GM21447 (cell line): Measurements from ENCODE around the gene SEC14L5.
"Not testable (repeated sequence)": the region's sequence is repeated elsewhere in the genome, so short reads cannot be mapped to it uniquely, and the experiment has no call there.

Experiments used
- ATAC-seq: cut with Tn5 transposase; IDR thresholded peaks from one replicate; pipeline ENCODE4 v1.9.1; 2021; ENCODE audit not compliant: unreplicated experiment

The SEC14L5 gene

GRCh38 chr16:5034167-5034523 is 76.0 kb downstream of the SEC14L5 start:
- ATAC-seq: no peak

GRCh38 chr16:5035909-5036227 is 77.7 kb downstream of the SEC14L5 start:
- no peak for ATAC-seq

DNA sequence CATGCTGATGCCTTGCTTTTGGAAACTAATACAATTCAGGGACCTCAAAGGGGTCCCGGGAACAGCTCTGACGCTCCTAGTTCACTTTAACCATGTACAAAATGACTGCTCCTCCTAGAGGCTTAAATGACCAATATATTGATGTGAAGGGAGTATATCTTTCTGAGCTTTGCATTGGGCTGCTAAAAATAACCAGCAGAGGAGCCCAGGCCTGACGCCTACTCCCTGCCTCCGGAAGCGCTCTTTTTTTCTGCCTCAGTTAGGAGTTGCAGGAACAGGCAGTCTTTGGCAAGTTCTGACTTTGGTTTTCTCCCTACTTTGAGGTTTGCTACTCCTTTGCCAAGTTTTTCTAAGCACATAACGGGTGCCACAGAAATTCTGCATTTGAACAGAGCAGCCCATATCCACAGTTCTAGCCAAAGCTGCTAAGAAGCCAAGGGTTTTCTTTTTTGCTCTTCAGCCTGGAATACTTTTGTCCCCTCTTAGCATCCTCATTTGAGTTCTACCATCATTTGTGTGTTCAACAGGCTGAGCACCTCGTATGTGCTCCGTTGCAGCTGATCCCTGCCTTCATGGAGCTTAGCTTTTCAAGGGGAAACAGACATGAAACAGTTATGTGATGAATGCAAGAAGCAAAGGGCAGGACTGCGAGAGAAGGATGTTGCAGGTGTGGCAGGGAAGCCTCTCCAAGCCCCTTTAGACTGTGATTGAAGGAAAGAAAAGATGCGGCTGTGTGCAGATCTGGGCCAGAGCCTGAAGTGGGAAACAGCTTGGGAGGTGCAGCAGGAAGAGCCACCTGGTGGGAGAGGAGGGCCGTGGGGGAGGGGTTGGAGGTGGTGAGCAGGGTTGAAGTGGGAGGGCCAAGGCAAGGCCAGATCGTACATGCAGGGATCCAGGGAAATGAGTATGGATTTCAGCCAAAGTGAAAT is 78.4 kb downstream of the SEC14L5 start:
- no peak for ATAC-seq

GRCh38 chr16:5040451-5040850 is 82.3 kb downstream of the SEC14L5 start:
- ATAC-seq: no peak

- ATAC-seq: no peak
Measured at GRCh38 chr16:5041600-5042133, 83.5 kb downstream of the SEC14L5 start.

DNA sequence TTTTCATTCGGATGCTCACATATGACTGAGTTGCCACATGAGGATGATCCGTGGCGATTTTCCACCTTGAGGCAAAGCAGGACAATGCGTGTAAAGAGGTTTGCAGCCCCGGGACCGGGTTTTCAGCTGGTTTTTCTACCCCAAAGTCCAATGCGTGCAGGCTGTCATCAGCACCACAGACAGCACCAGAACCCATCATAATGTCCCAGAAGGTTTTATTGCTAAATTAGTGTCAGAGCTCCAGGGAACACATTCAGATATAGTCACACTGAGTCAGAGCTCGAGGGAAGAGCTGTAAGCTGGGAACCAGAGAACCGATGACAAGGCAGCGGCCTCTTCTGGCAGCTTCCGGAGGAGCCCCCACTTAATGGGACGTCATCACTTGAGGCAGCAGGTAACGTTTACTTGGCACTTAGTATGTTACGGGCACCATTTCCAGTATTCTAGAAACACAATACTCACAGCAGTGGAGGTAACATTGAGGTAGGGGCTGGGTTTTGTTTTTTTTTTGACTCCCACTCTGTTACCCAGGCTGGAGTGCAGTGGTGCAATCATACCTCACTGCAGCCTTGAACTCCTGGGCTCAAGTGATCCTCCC is 84.5 kb downstream of the SEC14L5 start:
- no peak for ATAC-seq

GRCh38 chr16:5044011-5044540 is 85.9 kb downstream of the SEC14L5 start:
- no peak for ATAC-seq

DNA sequence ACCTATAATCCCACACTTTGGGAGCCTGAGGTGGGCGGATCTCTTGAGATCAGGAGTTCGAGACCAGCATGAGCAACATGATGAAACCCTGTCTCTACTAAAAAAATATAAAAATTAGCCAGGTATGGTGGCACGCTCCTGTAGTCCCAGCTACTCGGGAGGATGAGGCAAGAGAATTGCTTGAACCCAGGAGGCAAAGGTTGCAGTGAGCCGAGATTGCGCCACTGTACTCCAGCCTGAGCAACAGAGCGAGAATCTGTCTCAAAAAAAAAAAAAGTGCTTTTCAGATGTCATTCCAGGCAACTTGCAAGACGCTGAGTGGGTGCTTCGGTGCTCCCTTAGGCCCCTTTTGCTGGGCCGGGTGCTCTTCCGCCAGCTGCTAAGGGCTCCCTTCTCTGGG is 86.5 kb downstream of the SEC14L5 start:
- ATAC-seq: not testable (repeated sequence)

GRCh38 chr16:5045499-5046115 is 87.5 kb downstream of the SEC14L5 start:
- no peak for ATAC-seq

DNA sequence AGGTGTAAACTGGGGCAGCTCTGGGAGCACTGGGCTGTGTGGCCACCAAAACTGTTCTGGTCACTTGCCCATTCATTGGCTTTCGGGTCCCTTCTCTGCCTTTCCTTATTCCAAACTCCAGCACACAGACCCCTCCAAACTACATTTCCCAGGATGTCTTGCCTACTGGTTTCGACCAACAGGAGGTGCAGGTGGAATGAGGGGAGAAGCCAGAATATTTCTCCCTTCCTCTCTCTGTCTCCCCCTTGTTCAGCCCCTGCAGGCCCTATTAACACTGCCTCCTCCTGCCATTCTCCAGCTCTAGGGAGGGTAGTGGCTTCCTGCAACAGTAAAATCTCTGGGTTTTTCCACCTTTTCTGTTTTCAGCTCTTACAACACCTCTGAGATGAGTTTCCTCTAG is 88.8 kb downstream of the SEC14L5 start:
- ATAC-seq: no peak

DNA sequence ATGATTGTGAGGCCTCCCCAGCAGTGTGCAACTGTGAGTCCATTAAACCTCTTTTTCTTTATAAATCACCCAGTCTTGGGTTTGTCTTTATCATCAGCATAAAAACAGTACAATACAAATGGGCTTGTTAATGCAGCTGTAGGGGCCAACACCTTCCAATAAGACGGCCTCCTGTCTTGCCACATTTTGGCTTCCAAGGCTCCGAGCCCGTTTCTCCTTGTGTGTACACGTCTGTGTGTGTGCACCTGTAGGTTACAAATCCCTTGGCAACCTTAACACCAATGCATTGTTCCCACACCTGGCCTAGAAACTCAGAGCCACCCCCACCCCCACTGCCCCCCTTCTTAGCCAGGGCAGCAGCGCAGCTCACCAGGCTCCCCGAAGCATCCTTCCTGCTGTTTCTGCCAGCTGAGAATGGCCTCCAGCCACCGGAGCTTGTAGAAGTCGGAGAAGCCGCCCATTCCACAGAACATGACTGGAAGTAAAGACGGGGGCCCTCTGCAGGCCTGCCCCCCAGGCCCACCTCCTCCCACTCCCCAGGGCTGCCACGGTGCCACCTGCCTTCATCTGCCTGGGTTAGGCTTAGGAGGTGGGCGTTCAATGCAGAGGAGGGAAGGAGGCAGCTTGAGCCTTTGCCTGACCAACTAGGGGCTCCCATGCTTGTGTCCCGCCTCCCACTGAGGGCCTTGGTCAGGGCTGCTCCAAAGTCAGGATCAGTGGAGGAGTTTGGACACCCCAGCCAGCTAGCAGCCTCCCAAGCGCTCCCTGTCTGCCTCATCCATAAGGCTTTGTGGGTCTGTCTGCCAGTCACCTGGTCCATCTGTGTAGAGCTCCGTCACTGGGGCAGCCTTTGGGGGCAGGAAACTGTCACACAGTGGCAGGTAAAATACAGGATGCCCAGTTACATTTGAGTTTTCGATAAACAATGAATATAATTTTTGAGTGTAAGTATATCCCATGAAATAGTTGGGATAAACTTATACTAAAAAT is 97.0 kb downstream of the SEC14L5 start:
- no peak for ATAC-seq

GRCh38 chr16:5056352-5056751 is 98.2 kb downstream of the SEC14L5 start:
- no peak for ATAC-seq

- no peak for ATAC-seq
Measured at GRCh38 chr16:5058476-5058875, 100.3 kb downstream of the SEC14L5 start.

DNA sequence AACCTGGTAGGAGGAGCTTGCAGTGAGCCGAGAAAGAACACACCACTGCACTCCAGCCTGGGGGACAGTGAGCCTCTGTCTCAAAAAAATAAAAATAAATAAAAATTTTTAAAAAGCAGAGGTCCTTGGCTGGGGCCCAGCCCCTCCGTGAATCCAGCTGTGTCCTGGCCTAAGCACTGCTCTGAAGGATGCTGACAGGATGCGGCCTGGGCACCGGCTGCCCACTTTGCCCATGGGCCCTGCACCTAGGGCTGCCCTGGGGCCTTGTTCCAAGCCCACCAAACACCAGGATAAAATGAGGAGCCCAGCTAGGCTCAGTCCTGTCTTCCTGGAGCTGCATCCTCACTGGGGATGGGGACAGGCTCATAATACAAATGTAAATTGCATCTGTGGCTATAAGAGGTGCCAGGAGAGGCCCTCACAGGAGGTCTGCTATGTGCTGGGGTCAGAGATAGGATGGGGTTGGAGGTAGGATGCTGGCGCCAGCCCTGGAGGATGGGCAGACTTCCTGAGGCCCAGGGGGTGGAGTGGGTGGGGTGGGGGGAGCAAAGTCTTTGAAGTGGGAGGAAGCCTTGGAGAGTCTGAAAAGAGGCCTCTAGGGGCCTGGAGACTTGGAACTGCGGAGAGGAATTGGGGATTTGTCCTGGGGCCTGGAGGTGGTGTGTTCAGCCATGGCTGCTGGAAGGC is 101.4 kb downstream of the SEC14L5 start:
- ATAC-seq: no peak

- ATAC-seq: no peak
Measured at GRCh38 chr16:5060073-5060641, 102.0 kb downstream of the SEC14L5 start.

DNA sequence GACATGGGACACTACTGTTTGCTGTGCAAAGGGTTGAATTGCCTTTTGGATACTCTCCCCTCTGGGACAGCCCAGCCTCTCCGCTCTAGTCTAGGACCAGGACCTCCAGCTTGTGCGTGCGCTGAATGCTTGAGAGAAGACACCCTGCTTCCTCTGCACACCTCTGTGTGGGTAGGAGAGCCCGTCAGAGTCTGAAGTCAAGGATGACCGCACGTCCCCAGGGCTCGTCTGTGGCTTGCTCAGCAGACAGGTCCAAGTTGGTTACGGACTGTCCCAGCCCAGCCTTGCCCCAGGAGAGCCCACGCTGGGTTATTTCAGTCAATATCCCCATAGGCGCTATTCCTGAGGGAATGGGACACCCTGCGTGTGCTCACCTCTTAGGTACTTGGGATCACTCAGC is 103.9 kb downstream of the SEC14L5 start:
- ATAC-seq: no peak

DNA sequence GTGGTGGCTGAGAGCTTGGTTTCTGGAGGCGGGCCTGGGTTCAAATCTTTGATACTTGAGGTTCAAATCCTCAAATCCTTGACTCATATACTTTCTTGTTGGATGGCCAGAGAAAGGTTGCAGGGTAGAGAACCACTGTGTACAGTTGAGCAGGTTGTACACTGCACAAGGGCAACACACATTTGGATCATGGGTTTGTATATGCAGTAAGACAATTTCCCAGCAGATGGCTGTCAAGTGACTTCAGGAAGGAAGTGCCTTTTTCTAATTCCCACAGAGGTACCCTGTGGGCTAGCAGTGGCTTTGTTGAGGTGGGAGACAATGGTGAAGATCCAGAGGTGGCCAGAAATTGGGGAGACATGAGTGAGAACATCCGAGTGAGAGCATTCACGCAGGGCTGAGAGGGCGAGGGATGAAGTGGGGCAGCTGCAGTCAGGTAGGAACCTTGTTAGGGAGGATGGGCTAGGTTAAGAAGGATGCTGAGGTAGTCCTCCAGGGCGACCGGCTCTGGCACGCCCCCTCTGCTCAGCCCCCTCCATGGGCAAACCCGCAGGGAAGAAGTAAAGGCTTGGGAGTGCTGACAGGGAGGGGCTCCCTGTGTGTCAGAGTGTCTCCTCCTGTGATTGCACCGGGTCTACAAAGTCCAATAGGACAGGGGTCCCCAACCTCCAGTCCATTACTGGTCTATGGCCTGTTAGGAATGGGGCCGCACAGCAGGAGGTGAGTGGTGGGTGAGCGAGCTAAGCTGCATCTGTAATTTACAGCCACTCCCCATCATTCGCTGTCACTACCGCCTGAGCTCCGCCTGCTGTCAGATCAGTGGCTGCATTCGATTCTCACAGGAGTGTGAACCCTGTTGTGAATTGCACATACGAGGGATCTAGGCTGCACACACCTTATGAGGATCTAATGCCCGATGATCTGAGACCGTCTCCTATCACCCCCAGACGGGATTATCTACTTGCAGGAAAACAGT is 104.9 kb downstream of the SEC14L5 start:
- ATAC-seq: no peak

DNA sequence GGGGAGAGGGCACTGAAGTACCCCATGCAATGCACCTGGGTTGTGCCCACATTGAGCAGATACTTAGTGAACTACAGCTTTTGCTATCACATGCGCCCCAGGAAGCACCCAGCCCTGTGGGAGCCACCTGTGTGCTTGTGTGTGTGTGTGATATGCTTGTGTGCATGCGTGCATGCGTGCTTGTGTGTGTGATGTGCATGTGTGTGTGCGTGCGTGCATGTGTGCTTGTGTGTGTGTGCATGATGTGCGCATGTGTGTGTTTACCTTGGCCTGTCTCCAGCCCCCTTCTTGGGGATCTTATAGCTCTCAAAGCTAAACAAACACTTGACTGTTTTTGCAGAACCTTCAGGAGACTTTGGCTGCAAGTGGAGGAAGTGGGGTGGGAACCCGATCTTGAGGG is 106.8 kb downstream of the SEC14L5 start:
- no peak for ATAC-seq
